MCF 10A (cell line): ENCODE results near the gene GLS. TPM values are rescaled to one million over a fixed set of nuclear protein-coding genes. Genes with fewer than 3 reads are reported as not detected.
A peak's percentile ranks its signal among the peaks of the same experiment; 100 is the strongest.

Experiments
- BruUV-seq: library from RNA; stranded (reverse); fragments of 400-500 nt; replicated peaks from 2 replicates; lab custom pipeline; 2021; lab: Mats Ljungman, UMichigan
- CTCF ChIA-PET: fragments of 300-600 bp; sonication (Branson Sonifier 250); formaldehyde crosslinking; extraction: SDS; loops from one replicate; lab custom pipeline; 2021; ENCODE audit warnings: antibody characterized with exemption, inconsistent platforms; lab: Yijun Ruan, JAX
- POLR2A ChIA-PET: fragments of 300-600, 350-650 bp; sonication (Branson Sonifier 250); formaldehyde crosslinking; extraction: SDS; loops from one replicate; lab custom pipeline; 2020; ENCODE audit warnings: antibody characterized with exemption, inconsistent platforms; lab: Yijun Ruan, JAX
- DNase-seq: peaks from one replicate; pipeline ENCODE4 v3.0.0-alpha.2; 2018; ENCODE audit not compliant: unreplicated experiment
- H3K27ac Mint-ChIP-seq: one replicate; pipeline ENCODE4 v1.8.0; 2022; ENCODE audit warnings: mild to moderate bottlenecking, low read depth, mixed read lengths; ENCODE audit not compliant: unreplicated experiment
- H3K27me3 Mint-ChIP-seq: one replicate; pipeline ENCODE4 v1.8.0; 2022; ENCODE audit warnings: mixed read lengths; ENCODE audit not compliant: insufficient read depth, unreplicated experiment
- H3K36me3 Mint-ChIP-seq: one replicate; pipeline ENCODE4 v1.8.0; 2022; ENCODE audit warnings: mild to moderate bottlenecking, moderate library complexity, mixed read lengths; ENCODE audit not compliant: insufficient read depth, unreplicated experiment
- H3K4me1 Mint-ChIP-seq: one replicate; pipeline ENCODE4 v1.8.0; 2022; ENCODE audit warnings: mixed read lengths; ENCODE audit not compliant: insufficient read depth, unreplicated experiment
- H3K4me3 Mint-ChIP-seq: one replicate; pipeline ENCODE4 v1.8.0; 2022; ENCODE audit warnings: mild to moderate bottlenecking, moderate library complexity, mixed read lengths; ENCODE audit not compliant: unreplicated experiment
- H3K9me3 Mint-ChIP-seq: one replicate; pipeline ENCODE4 v1.8.0; 2022; ENCODE audit warnings: mixed read lengths; ENCODE audit not compliant: unreplicated experiment
- CTCF ChIP-seq: fragments of 200-600 bp; IDR thresholded peaks from one replicate; pipeline ENCODE4 v1.8.0; 2022; ENCODE audit warnings: antibody characterized with exemption, mild to moderate bottlenecking; ENCODE audit not compliant: unreplicated experiment
- intact Hi-C: fragments of 100-400 bp; cut with micrococcal nuclease; formaldehyde crosslinking; loops from 2 replicates; pipeline ENCODE4 v1.14.1; 2022
- total RNA-seq: library from RNA; stranded (reverse); gene quantifications from 2 replicates; pipeline ENCODE4 v1.2.3, GENCODE V29; 2022

Gene GLS
- total RNA-seq, 1 experiment from 2014 or later = 121 TPM

DNA sequence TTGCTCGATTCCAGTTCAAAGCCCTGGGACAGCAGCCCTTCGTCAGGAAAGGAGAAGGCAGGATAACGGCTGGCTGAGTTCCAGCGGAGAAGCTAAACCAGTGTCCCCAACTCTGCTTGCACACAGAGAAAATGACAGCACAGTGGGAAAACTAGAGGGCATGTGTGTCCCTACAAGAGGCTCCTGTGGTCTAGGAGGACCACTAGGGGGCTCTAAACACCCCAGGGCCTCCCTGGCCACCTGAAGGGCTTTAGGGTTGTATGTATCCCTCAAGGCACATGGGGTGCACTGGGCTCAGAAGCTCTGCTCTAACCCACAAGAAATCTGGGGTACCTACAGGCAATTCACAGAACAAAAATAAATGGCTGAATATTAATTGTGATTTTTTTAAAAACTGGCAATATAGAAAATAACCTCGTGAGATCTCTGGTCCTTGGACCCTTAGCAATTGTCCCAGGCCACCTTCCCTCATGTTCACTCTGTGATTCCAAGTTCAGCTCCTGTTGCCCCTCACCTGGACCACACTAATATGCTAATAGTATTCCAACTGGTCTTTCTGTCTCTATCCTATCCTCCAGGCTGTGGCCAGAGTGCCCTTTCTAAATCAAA, 115.8 kb downstream of the GLS start:
- TF ChIP-seq CTCF = peak; percentile 43
- CTCF ChIA-PET = interaction anchor here (0.6 to 1.4 kb wide), 5 partner anchors 12 to 36 kb away, joined by 3 to 4 read pairs (median 3); no protein-coding TSS in a partner anchor
- DNase-seq = peak; percentile 47
- no TSS peak for BruUV-seq
- no peaks in the 10 kb centered on the region for H3K9me3 Mint-ChIP-seq
- intact Hi-C loops = loop anchor here (5.0 kb wide), 1 partner anchor 36 kb away; no protein-coding TSS in a partner anchor
- H3K36me3 Mint-ChIP-seq = peaks cover 96% of the 10 kb centered on the region
- peak overlapping the region; percentile 25 for H3K27ac Mint-ChIP-seq
- peaks cover 8% of the 10 kb centered on the region for H3K4me1 Mint-ChIP-seq
- no peaks in the 10 kb centered on the region for H3K27me3 Mint-ChIP-seq
- POLR2A ChIA-PET = no interaction called here
- H3K4me3 Mint-ChIP-seq = no peak overlapping the region

GRCh38 chr2:190996947-190997346, 116.3 kb downstream of the GLS start:
- no TSS peak for BruUV-seq
- H3K36me3 Mint-ChIP-seq = peaks cover 93% of the 10 kb centered on the region
- ChIA-PET CTCF (interaction anchor here (0.6 to 1.4 kb wide), 6 partner anchors 11 to 159 kb away, joined by 3 to 4 read pairs (median 3); no protein-coding TSS in a partner anchor), POLR2A (no interaction called here)
- peak overlapping the region; percentile 25 for H3K27ac Mint-ChIP-seq
- no peak overlapping the region for H3K4me3 Mint-ChIP-seq
- TF ChIP-seq CTCF = no peak
- H3K9me3 Mint-ChIP-seq = no peaks in the 10 kb centered on the region
- no peak for DNase-seq
- intact Hi-C loops = loop anchor here (5.0 kb wide), 1 partner anchor 35 kb away; no protein-coding TSS in a partner anchor
- no peaks in the 10 kb centered on the region for H3K27me3 Mint-ChIP-seq
- H3K4me1 Mint-ChIP-seq = peaks cover 10% of the 10 kb centered on the region

DNA sequence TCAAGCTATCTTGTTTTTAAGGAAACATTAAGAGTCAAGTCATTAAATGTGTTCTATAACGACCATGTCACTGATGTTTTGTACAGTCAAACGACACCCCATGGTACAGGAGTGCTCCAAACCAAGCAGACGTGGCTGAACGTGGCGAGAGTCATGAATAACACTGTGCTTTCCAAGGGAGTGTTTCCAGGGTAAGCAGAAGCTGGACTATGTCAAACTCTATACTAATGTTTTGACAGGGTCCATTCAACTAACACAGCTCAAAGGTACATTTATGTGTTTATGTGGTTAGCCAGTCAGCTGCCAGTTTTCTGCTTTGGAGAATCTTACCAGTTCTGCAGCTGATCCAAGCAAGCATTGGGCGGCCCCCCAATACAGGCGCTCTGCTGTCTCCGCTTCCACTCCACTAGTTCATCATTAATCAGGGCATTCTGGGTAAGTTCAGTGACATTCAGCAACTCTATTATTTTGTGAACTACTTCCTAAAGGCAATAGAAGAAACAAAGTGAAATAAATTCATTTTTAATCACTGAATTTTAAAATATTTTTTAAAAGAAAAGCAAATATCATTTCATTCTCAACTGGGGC, 117.0 kb downstream of the GLS start:
- intact Hi-C loops = loop anchor here (5.0 kb wide), 1 partner anchor 35 kb away; no protein-coding TSS in a partner anchor
- ChIA-PET POLR2A (interaction anchor here (0.7 to 1.9 kb wide), 4 partner anchors 10 to 116 kb away, joined by 3 to 7 read pairs (median 4); no protein-coding TSS in a partner anchor), CTCF (interaction anchor here (0.7 to 1.4 kb wide), 3 partner anchors 9 to 158 kb away, joined by 3 to 7 read pairs (median 3); no protein-coding TSS in a partner anchor)
- H3K27me3 Mint-ChIP-seq = no peaks in the 10 kb centered on the region
- H3K9me3 Mint-ChIP-seq = no peaks in the 10 kb centered on the region
- peaks cover 14% of the 10 kb centered on the region for H3K4me1 Mint-ChIP-seq
- TF ChIP-seq CTCF = no peak
- H3K4me3 Mint-ChIP-seq = no peak overlapping the region
- no peak for DNase-seq
- no peak overlapping the region for H3K27ac Mint-ChIP-seq
- H3K36me3 Mint-ChIP-seq = peaks cover 86% of the 10 kb centered on the region
- BruUV-seq = no TSS peak

DNA sequence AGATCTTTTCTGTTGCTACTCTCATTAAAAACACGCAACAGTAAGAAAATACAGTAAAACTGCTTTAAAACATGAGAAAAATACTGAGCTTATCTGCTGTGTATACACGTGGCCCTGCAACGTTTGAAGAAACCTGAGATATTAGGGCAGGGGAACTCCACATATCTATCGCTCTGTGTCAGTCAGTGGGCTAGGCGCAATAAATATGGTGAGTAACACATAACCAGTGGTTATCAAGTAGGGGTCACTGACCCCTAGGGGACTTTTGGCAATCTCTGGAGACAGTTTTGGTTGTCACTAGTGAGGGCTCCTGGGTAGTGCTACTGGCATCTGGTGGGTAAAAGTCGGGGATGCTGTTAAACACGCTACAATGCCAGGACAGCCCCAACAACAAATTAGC, 118.4 kb downstream of the GLS start:
- intact Hi-C loops = loop anchor here (5.0 kb wide), 1 partner anchor 33 kb away; no protein-coding TSS in a partner anchor
- H3K4me3 Mint-ChIP-seq = no peak overlapping the region
- no TSS peak for BruUV-seq
- no peak overlapping the region for H3K27ac Mint-ChIP-seq
- no peaks in the 10 kb centered on the region for H3K9me3 Mint-ChIP-seq
- no peaks in the 10 kb centered on the region for H3K27me3 Mint-ChIP-seq
- H3K4me1 Mint-ChIP-seq = peaks cover 14% of the 10 kb centered on the region
- H3K36me3 Mint-ChIP-seq = peaks cover 86% of the 10 kb centered on the region
- TF ChIP-seq CTCF = no peak
- ChIA-PET CTCF (interaction anchor here (0.6 kb wide), 1 partner anchor 48 kb away, joined by 3 read pairs; no protein-coding TSS in a partner anchor), POLR2A (interaction anchor here (1.7 to 1.9 kb wide), 2 partner anchors 12 to 14 kb away, joined by 6 to 7 read pairs; no protein-coding TSS in a partner anchor)
- no peak for DNase-seq
